GM18858 (cell line): ENCODE measurements around the gene GSTA5.
"Not testable (repeated sequence)": the region's sequence is repeated elsewhere in the genome, so short reads cannot be mapped to it uniquely, and the experiment has no call there.

ENCODE experiments used
- ATAC-seq: cut with Tn5 transposase; IDR thresholded peaks from one replicate; pipeline ENCODE4 v1.9.1; 2021; ENCODE audit not compliant: unreplicated experiment

GSTA5 gene

GRCh38 chr6:52839124-52840055, 1.2 kb downstream of the GSTA5 start:
- ATAC-seq: no peak

GRCh38 chr6:52834481-52834880, 6.1 kb downstream of the GSTA5 start:
- no peak for ATAC-seq

DNA sequence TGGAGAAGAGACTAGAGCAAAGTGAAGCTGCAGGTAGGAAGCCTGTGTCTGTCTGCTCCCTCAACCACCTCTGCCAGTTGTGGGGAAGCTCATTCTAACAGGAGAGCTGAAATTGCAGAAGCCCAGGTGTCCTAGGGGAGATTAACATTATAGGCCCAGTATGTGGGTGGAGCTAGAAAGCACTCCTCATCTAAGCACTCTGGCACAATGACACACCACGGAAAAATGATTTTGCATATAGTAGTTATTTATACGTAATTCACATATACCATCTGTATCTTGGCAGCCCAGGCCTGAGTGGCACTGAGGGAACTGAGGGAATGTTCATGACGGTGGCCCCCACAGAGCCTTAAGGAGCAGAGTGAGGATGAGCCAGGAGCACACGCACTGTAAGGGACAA, 9.7 kb downstream of the GSTA5 start:
- not testable (repeated sequence) for ATAC-seq

- ATAC-seq: no peak
Observed at GRCh38 chr6:52829046-52829817, 11.4 kb downstream of the GSTA5 start.

- not testable (repeated sequence) for ATAC-seq
Observed at GRCh38 chr6:52828621-52829020, 12.0 kb downstream of the GSTA5 start.

DNA sequence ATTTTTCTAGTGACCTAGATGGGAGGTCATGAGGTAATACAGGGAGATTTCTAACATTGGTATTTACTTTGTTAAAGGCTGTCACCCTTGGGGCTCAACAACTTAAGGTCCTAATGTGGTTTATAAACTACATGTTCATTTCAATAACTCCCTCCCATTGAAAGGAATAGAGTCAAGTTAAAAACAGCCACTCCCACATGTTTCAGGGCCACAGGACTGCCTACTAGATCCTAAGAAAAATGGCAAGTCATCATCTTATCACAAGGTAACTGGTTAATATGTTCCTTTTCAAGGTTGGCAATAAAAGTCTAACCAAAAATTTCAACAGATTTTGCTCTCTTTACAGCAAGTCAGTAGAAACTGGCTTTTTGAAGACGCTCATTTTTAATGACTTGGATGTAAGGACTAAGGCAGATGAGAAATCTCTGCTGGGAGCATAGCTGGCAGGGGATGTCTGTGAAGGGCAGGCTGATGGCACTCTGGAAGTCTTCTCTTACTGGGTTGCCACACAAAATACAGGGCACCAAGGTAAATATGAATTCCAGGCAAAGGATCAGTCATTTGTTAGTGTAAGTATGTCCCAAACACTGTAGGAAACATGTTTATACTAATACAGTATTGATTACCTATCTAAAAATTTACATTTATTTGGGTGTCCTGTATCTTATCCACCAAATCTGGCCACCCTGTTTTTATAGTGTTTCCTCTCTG, 13.4 kb downstream of the GSTA5 start:
- not testable (repeated sequence) for ATAC-seq

GRCh38 chr6:52826513-52826912, 14.1 kb downstream of the GSTA5 start:
- no peak for ATAC-seq

- not testable (repeated sequence) for ATAC-seq
Observed at GRCh38 chr6:52825900-52826459, 14.6 kb downstream of the GSTA5 start.

GRCh38 chr6:52825270-52825793, 15.3 kb downstream of the GSTA5 start:
- ATAC-seq: not testable (repeated sequence)

DNA sequence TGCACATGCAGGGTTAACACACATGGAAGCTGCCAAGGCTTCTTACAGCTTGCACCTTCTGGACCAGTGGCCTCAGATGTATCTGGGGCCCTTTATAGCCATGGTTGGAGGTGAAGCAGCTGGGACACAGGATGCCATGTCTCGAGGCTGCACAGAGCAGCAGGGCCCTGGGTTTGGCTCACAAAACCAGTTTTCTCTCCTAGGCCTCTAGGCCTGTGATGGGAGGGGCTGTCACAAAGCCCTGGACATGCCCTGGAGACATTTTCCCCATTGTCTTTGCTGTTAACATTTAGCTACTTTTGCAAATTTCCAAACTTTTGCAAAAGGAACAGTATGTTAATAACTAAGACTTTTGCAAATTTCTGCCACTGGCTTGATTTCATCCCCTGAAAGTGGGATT, 18.8 kb downstream of the GSTA5 start:
- no peak for ATAC-seq

GRCh38 chr6:52820198-52820597, 20.4 kb downstream of the GSTA5 start:
- no peak for ATAC-seq

- ATAC-seq: peak; percentile 73
Observed at GRCh38 chr6:52815167-52816092, 25.2 kb downstream of the GSTA5 start.

DNA sequence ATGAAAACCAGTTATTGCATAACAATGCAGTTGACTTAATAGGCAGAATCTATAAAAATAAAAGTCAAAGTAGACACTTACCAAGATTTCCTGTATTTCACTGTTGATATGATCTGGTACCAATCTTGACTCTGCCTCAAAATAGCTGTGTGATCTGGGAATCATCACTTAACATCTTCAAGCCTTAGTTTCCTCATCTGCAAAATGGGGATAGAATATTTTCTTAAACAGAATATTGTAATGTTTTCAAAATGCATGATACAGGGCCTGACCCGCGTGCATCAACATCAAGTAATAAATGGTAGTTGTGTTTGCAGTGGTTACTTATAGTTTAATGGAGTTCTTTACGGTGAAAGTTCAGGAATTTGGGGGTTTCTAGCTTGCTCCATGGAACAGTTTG, 26.1 kb downstream of the GSTA5 start:
- not testable (repeated sequence) for ATAC-seq

DNA sequence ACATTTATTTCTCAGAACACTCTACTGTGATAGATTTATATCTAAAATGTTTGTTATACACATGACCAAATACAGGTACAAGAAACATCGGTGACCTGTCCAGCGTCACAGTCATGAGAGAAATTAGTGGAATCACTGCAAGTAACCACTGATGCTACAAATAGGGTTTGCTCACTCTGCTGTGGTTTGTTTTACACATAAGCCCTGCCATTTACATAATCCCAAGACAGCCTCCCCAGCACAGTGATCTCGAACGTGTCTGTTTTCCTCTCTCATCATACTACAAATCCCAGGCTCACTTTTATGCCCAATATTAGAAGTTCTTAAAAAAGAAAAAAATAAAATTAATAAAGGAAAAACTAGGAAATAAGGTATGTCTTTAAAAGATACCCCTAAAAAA, 30.8 kb downstream of the GSTA5 start:
- ATAC-seq: not testable (repeated sequence)

DNA sequence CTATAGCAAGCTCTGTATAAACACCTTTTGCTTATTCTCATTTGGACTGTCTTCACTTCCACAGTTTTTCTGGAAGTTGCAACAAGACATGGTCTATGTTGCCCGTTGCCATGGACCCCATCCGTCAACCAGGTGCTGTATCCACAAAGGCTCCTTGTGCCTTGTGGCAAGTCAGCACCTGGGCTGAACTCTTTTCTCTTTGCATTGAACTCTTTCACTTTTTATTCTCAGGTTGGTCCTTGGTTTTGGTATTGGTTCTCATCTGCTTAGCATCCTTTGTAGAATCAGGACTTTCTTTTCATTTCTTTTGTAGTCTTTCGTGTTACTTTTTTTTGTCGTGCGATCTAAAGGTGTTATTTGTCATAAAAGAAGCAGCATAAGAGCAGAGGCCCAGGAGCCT, 32.0 kb downstream of the GSTA5 start:
- ATAC-seq: no peak

DNA sequence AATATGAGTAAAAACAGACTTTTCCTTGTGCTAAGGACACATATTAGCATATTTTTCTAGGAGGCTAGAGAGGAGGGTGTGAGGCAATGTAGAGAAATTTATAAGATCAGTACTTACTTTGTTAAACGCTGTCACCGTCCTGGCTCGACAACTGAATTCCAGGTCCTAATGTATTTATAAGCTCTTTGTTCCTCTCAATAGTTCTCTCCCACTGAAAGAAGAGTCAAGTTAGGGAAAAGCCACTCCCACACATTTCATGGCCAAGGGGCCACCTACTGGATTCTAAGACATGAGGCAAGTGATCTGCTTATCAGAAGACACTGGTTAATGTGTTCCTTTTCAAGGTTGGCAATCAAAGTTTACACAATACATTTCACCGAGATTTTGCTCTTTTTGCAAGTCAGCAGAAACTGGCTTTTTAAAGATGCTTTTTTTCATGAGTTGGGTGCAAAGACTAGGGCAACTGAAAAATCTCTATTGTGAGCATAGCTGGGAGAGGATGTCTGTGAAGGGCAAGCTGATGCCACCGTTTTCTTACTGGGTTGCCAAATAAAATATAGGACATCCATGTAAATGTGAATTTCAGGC, 36.9 kb downstream of the GSTA5 start, which contains the start of gene GSTA1:
Gene GSTA1, minus strand, starts transcription at position 149 of the 588 bp plus-strand sequence. CDS start 4,549 bp downstream, outside the sequence.
- ATAC-seq: not testable (repeated sequence)

DNA sequence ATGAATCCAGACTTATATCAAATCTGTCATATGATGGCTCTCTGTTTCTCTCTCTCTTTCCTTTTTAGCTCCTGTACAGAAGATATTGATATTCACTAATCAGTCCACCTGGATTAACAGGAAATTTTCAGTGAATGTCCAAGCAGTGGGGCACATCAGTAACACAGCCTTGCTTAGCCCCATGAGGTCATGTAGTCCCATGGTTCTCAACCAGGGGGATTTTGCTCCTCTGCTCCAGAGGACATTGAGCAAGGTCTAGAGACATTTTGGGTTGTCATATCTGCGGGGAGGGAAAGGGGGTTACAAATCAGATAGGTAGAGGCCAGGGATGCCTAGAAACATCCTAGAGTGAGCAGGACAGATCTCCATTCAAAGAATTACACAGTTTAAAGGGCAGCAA, 37.8 kb downstream of the GSTA5 start:
- ATAC-seq: no peak

GRCh38 chr6:52801188-52801841, 39.3 kb downstream of the GSTA5 start:
- no peak for ATAC-seq

- not testable (repeated sequence) for ATAC-seq
Observed at GRCh38 chr6:52799272-52799671, 41.3 kb downstream of the GSTA5 start.
